Gastroesophageal sphincter (tissue), 3 donors: ENCODE data around the gene L1CAM.

Experiments
- CTCF ChIP-seq, 4 experiments: fragments of 200-600 bp in 2 of 4; fragments of 450-650 bp in 2 of 4; sonication (generic) in 1 of 4; IDR thresholded peaks; one replicate each; pipeline ENCODE4 v1.5.1; 2017 to 2019; ENCODE audit warnings: antibody characterized with exemption in 4 of 4, mild to moderate bottlenecking in 2 of 4, moderate library complexity in 2 of 4
- EP300 ChIP-seq: sonication (generic); formaldehyde crosslinking; IDR thresholded peaks from one replicate; pipeline ENCODE4 v1.6.1; 2017; ENCODE audit warnings: antibody characterized with exemption, mild to moderate bottlenecking
- POLR2A ChIP-seq, 2 donors: fragments of 450-650 bp; IDR thresholded peaks; one replicate each; pipeline ENCODE4 v1.6.1; 2017; ENCODE audit warnings: antibody characterized with exemption in 2 of 2, mild to moderate bottlenecking in 2 of 2, moderate library complexity in 1 of 2

GRCh38 chrX:153861733-153862310 lies 24.2 kb downstream of the L1CAM start:
- no peak for TF ChIP-seq CTCF (IDR thresholded peaks at IDR 0.05)
- no peak for TF ChIP-seq EP300
- TF ChIP-seq POLR2A (IDR thresholded peaks at IDR 0.05): no peak
